OCI-LY7 (cell line): ENCODE data around the gene COL24A1. TPM values are rescaled to one million over a fixed set of nuclear protein-coding genes. Genes with fewer than 3 reads are reported as not detected.

Source experiments
- BruUV-seq: library from RNA; stranded (reverse); fragments of 400-500 nt; replicated peaks from 2 replicates; lab custom pipeline; 2021; lab: Mats Ljungman, UMichigan
- CTCF ChIA-PET: fragments of 300-600 bp; sonication (Branson Sonifier 250); formaldehyde crosslinking; loops from one replicate; lab custom pipeline; 2022; ENCODE audit warnings: antibody characterized with exemption; ENCODE audit not compliant: unreplicated experiment; lab: Charles Lee
- POLR2A ChIA-PET: fragments of 300-600 bp; sonication (Branson Sonifier 250); formaldehyde crosslinking; loops from one replicate; lab custom pipeline; 2022; ENCODE audit warnings: antibody characterized with exemption; lab: Charles Lee
- DNase-seq: peaks from one replicate; pipeline ENCODE4 v3.0.0-alpha.2; 2015; ENCODE audit warnings: low spot score
- H2AFZ ChIP-seq: fragments of 200-600 bp; sonication (generic), shearing (Covaris generic); 2 replicates; pipeline ENCODE4 v1.6.1; 2014; ENCODE audit warnings: mild to moderate bottlenecking, antibody characterized with exemption, low read length, moderate library complexity
- H3K27ac ChIP-seq: fragments of 200-600 bp; sonication (generic); 2 replicates; pipeline ENCODE4 v1.5.1; 2014; ENCODE audit warnings: mixed run types, low read depth, mild to moderate bottlenecking, moderate library complexity, low read length, inconsistent platforms; ENCODE audit not compliant: poor library complexity, severe bottlenecking
- H3K36me3 ChIP-seq: fragments of 200-600 bp; sonication (generic); 2 replicates; pipeline ENCODE4 v1.6.1; 2014; ENCODE audit warnings: mild to moderate bottlenecking, antibody characterized with exemption, low read length, moderate library complexity, mixed read lengths; ENCODE audit not compliant: insufficient read depth
- H3K4me1 ChIP-seq: fragments of 200-600 bp; sonication (generic); 2 replicates; pipeline ENCODE4 v1.5.1; 2014; ENCODE audit warnings: mild to moderate bottlenecking, low read length; ENCODE audit not compliant: insufficient read depth, poor library complexity, severe bottlenecking
- H3K4me2 ChIP-seq: fragments of 200-600 bp; sonication (generic); 2 replicates; pipeline ENCODE4 v1.6.1; 2014; ENCODE audit warnings: mild to moderate bottlenecking, low read length
- H3K4me3 ChIP-seq: fragments of 200-600 bp; sonication (generic); 2 replicates; pipeline ENCODE4 v1.5.1; 2014; ENCODE audit warnings: mild to moderate bottlenecking, low read depth, low read length; ENCODE audit not compliant: poor library complexity, severe bottlenecking
- H3K79me2 ChIP-seq: fragments of 200-600 bp; sonication (generic); 2 replicates; pipeline ENCODE4 v1.6.1; 2016; ENCODE audit warnings: low read depth, mild to moderate bottlenecking, low read length, moderate library complexity, mixed read lengths; ENCODE audit not compliant: insufficient read depth
- H3K9me2 ChIP-seq: fragments of 200-600 bp; sonication (generic); 2 replicates; pipeline ENCODE4 v1.6.1; 2016; ENCODE audit warnings: mild to moderate bottlenecking, low read length, mixed read lengths; ENCODE audit not compliant: insufficient read depth
- H3K9me3 ChIP-seq: fragments of 200-600 bp; sonication (generic); 2 replicates; pipeline ENCODE4 v1.6.1; 2014; ENCODE audit warnings: mild to moderate bottlenecking, mixed run types, low read length, mixed read lengths
- H4K20me1 ChIP-seq: fragments of 200-600 bp; sonication (generic); 2 replicates; pipeline ENCODE4 v1.6.1; 2014; ENCODE audit warnings: mild to moderate bottlenecking, antibody characterized with exemption, low read length, moderate library complexity, mixed read lengths; ENCODE audit not compliant: insufficient read depth
- CTCF ChIP-seq: fragments of 200-600 bp; sonication (generic); conservative IDR thresholded peaks from 2 replicates; pipeline ENCODE4 v1.5.1; 2014; ENCODE audit warnings: mild to moderate bottlenecking, antibody characterized with exemption, low read length, moderate library complexity, mixed read lengths
- EZH2phosphoT487 ChIP-seq: fragments of 200-600 bp; sonication (generic); IDR thresholded peaks from 2 replicates; pipeline ENCODE4 v1.6.1; 2018; ENCODE audit warnings: low read depth, borderline replicate concordance, mild to moderate bottlenecking, mixed run types, antibody characterized with exemption, low read length, moderate library complexity, mixed read lengths
- intact Hi-C: fragments of 100-400 bp; cut with micrococcal nuclease; formaldehyde crosslinking; loops from one replicate; pipeline ENCODE4 v1.10.0; 2022; ENCODE audit not compliant: unreplicated experiment
- total RNA-seq, 2 experiments: library from RNA; depleted of rRNA in 1 of 2; stranded (reverse); fragments of >200 nt in 1 of 2; shearing (Covaris generic) in 1 of 2; gene quantifications; 2 replicates each; pipeline ENCODE4 v1.2.3, GENCODE V29; 2014 to 2022

Gene COL24A1
- total RNA-seq, 2 experiments from 2014 or later, result 0.06 to 0.23 TPM

GRCh38 chr1:85818371-85818770 is 338.2 kb downstream of the COL24A1 start:
- no peaks in the 10 kb centered on the region for H3K4me1 ChIP-seq
- H3K4me2 ChIP-seq, result no peak overlapping the region
- no peak for TF ChIP-seq EZH2phosphoT487
- no peak for TF ChIP-seq CTCF
- intact Hi-C loops, result no loop called here
- no peaks in the 10 kb centered on the region for H4K20me1 ChIP-seq
- H3K79me2 ChIP-seq, result no peaks in the 10 kb centered on the region
- POLR2A ChIA-PET, result interaction anchor here (0.6 kb wide), 1 partner anchor 159 kb away, joined by 3 read pairs; no protein-coding TSS in a partner anchor
- CTCF ChIA-PET, result no interaction called here
- BruUV-seq, result no TSS peak
- no peak overlapping the region for H2AFZ ChIP-seq
- no peak for DNase-seq
- H3K4me3 ChIP-seq, result no peak overlapping the region
- no peak overlapping the region for H3K27ac ChIP-seq
- no peaks in the 10 kb centered on the region for H3K9me3 ChIP-seq
- no peaks in the 10 kb centered on the region for H3K36me3 ChIP-seq
- H3K9me2 ChIP-seq, result peaks cover 4% of the 10 kb centered on the region; the same call in 1 of the 2 replicates

- no peak overlapping the region for H3K4me3 ChIP-seq
- BruUV-seq, result no TSS peak
- H3K9me3 ChIP-seq, result no peaks in the 10 kb centered on the region
- H3K9me2 ChIP-seq, result no peaks in the 10 kb centered on the region
- H3K79me2 ChIP-seq, result no peaks in the 10 kb centered on the region
- H2AFZ ChIP-seq, result no peak overlapping the region
- no peak for TF ChIP-seq CTCF
- no peak for TF ChIP-seq EZH2phosphoT487
- H3K36me3 ChIP-seq, result no peaks in the 10 kb centered on the region
- H3K27ac ChIP-seq, result no peak overlapping the region
- H3K4me2 ChIP-seq, result no peak overlapping the region
- ChIA-PET POLR2A (interaction anchor here (0.5 kb wide), 1 partner anchor 11 kb away, joined by 3 read pairs; no protein-coding TSS in a partner anchor), CTCF (no interaction called here)
- DNase-seq, result no peak
- intact Hi-C loops, result no loop called here
- H4K20me1 ChIP-seq, result no peaks in the 10 kb centered on the region
- no peaks in the 10 kb centered on the region for H3K4me1 ChIP-seq
These were observed 340.0 kb downstream of the COL24A1 start for GRCh38 chr1:85816606-85817005.

- Histone ChIP-seq H3K4me2 (no peak overlapping the region), H3K4me1 (no peaks in the 10 kb centered on the region), H3K27ac (no peak overlapping the region), H3K4me3 (no peak overlapping the region), H4K20me1 (no peaks in the 10 kb centered on the region), H3K79me2 (no peaks in the 10 kb centered on the region), H2AFZ (no peak overlapping the region), H3K36me3 (no peaks in the 10 kb centered on the region), H3K9me3 (no peaks in the 10 kb centered on the region), H3K9me2 (no peaks in the 10 kb centered on the region)
- no TSS peak for BruUV-seq
- no peak for DNase-seq
- intact Hi-C loops, result no loop called here
- ChIA-PET CTCF (no interaction called here), POLR2A (interaction anchor here (0.5 kb wide), 1 partner anchor 10 kb away, joined by 3 read pairs; no protein-coding TSS in a partner anchor)
- TF ChIP-seq EZH2phosphoT487 (no peak), CTCF (no peak)
These were observed 340.7 kb downstream of the COL24A1 start for GRCh38 chr1:85815906-85816305.
